Activated CD4-positive, alpha-beta T cell treated with anti-CD3 and anti-CD28 coated beads for 4 hours (primary cell): ENCODE measurements around the gene DLEC1.

Source experiments
- DNase-seq, 2 donors: peaks; one replicate each; pipeline ENCODE4 v3.0.0-alpha.2; 2020

Gene DLEC1, protein sequence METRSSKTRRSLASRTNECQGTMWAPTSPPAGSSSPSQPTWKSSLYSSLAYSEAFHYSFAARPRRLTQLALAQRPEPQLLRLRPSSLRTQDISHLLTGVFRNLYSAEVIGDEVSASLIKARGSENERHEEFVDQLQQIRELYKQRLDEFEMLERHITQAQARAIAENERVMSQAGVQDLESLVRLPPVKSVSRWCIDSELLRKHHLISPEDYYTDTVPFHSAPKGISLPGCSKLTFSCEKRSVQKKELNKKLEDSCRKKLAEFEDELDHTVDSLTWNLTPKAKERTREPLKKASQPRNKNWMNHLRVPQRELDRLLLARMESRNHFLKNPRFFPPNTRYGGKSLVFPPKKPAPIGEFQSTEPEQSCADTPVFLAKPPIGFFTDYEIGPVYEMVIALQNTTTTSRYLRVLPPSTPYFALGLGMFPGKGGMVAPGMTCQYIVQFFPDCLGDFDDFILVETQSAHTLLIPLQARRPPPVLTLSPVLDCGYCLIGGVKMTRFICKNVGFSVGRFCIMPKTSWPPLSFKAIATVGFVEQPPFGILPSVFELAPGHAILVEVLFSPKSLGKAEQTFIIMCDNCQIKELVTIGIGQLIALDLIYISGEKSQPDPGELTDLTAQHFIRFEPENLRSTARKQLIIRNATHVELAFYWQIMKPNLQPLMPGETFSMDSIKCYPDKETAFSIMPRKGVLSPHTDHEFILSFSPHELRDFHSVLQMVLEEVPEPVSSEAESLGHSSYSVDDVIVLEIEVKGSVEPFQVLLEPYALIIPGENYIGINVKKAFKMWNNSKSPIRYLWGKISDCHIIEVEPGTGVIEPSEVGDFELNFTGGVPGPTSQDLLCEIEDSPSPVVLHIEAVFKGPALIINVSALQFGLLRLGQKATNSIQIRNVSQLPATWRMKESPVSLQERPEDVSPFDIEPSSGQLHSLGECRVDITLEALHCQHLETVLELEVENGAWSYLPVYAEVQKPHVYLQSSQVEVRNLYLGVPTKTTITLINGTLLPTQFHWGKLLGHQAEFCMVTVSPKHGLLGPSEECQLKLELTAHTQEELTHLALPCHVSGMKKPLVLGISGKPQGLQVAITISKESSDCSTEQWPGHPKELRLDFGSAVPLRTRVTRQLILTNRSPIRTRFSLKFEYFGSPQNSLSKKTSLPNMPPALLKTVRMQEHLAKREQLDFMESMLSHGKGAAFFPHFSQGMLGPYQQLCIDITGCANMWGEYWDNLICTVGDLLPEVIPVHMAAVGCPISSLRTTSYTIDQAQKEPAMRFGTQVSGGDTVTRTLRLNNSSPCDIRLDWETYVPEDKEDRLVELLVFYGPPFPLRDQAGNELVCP (N-terminal part only)

DNA sequence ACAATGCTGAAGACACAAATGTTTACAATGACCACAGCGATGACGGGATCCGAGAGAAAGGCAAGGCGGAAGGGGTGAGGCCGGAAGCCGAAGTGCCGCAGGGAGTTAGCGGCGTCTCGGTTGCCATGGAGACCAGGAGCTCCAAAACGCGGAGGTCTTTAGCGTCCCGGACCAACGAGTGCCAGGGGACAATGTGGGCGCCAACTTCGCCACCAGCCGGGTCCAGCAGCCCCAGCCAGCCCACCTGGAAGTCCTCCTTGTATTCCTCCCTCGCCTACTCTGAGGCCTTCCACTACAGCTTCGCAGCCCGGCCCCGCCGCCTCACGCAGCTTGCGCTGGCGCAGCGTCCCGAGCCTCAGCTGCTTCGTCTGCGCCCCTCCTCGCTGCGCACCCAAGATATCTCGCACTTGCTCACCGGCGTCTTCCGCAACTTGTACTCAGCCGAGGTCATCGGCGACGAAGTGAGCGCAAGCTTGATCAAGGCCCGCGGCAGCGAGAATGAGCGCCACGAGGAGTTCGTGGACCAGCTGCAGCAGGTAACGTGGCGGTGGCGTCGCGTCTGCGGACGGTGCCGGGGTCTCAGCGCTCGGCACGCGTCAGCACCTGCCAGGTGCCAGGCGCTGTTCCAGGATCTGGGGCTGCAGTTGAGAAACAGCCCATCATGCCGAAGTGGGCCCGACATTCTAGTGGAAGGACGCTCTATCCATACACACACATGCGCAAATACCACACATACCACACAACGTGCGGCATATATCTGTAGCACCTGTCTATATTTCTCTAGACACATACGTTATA, at the start of gene DLEC1:
Gene DLEC1, plus strand, starts transcription at position 108 of the 798 bp plus-strand sequence. Its CDS starts 18 bp downstream, at position 126.
- peak; percentile 71 to 78 for DNase-seq

- no peak for DNase-seq
Observed at GRCh38 chr3:37989821-37990480, 49.1 kb upstream of the DLEC1 start.

GRCh38 chr3:37990527-37990926, 48.5 kb upstream of the DLEC1 start, which contains the start of gene VILL:
Gene VILL (plus strand): TSS chr3:37990786. CDS start chr3:37993673, 2,887 bp downstream.
- no peak for DNase-seq

DNA sequence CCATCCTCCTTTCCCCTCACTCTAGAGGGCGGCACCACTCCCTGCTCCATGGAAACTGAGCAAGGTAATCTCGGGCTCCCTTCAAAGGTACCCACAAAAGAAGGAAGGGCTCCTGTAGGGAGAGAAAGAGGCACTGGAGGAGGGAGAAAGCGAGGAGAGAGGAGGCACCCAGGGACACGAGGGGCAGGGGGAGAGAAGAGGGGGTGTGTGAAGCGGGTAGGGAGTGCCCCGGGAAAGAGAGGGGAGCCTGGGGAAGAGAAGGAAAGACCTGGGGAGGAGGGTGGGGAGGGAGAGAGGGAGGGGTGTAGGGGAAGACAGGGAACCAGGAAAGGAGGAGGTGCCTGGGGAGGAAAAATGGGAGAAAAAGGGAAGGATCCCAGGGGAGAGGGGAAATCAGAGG, 47.9 kb upstream of the DLEC1 start:
- DNase-seq = no peak

DNA sequence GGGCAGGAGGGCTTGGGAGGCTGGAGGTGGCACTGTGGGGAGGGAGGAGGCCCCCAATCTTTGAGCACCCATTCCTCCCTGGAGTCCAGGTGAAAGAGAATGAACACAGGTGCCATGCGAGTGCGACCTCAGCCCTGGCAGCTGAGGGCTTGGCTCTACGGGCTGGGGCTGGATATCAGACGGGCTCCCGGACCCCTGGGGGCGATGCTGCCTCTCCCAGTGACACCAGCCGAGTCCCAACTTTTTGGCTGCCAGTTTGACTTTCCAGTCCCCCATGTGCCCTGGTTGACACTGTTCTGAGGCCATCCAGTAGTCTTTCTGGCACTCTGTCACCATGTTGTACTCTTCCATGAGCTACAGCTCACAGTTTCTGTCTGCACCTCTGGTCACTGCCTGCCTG, 47.2 kb upstream of the DLEC1 start:
- DNase-seq = no peak

DNA sequence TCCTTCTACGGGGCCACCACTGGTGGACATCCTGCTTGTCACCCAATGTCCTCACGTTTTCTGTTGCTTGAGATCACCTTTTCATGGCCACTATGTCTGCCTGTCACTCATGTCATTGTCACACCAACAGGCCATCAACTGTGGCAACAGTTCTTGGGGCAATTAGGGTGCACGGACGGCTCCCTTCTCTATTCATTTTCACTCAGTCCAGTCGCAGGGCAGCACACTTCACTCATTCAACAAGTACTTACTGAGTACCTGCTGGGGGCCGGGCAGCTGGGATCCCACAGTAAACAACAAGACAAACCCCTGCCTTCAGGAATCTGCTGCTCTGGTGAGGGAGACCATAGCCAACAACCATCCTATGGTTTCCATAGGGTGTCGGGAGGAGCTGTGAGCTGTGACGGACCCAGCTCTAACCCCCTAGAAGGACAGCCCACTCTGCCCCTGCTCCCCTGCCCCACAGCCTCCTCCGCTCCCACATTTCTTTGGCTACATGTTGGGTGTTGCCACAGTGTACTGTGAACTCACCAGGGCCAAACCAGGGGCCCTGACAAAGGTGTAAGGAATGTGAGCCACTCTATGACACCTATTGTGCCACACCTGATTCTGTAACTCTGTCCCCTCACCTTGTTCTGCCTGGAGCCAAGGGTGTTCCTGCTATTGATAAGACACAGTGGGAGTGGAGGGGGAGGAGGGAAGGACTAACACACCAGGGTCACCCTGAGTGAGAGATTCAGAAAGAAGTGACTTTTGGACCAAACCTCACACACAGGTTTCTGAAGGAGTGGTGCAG, 46.5 kb upstream of the DLEC1 start:
- DNase-seq = no peak

- DNase-seq = no peak
Observed at GRCh38 chr3:37993067-37993455, 45.9 kb upstream of the DLEC1 start.

DNA sequence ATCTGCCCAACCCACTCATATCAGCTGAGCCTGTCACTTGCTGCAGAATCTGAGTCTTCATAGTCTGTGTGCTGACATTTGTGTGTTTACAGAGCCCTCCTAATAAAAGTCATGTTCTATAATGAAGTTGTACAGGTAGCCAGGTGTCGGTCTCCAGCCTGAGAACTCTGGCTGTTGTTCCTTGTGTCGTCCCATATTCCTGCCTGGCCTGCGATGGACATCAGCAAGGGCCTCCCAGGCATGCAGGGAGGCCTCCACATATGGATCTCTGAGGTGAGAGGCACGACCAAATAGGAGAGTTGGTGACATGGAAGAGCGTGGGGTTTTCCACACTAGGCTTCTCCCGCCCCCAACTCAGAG, 45.6 kb upstream of the DLEC1 start:
- no peak for DNase-seq

GRCh38 chr3:37993820-37994638, 45.0 kb upstream of the DLEC1 start:
- peak; percentile 44 to 58 for DNase-seq

GRCh38 chr3:37994639-37994972, 44.4 kb upstream of the DLEC1 start:
- DNase-seq = no peak

DNA sequence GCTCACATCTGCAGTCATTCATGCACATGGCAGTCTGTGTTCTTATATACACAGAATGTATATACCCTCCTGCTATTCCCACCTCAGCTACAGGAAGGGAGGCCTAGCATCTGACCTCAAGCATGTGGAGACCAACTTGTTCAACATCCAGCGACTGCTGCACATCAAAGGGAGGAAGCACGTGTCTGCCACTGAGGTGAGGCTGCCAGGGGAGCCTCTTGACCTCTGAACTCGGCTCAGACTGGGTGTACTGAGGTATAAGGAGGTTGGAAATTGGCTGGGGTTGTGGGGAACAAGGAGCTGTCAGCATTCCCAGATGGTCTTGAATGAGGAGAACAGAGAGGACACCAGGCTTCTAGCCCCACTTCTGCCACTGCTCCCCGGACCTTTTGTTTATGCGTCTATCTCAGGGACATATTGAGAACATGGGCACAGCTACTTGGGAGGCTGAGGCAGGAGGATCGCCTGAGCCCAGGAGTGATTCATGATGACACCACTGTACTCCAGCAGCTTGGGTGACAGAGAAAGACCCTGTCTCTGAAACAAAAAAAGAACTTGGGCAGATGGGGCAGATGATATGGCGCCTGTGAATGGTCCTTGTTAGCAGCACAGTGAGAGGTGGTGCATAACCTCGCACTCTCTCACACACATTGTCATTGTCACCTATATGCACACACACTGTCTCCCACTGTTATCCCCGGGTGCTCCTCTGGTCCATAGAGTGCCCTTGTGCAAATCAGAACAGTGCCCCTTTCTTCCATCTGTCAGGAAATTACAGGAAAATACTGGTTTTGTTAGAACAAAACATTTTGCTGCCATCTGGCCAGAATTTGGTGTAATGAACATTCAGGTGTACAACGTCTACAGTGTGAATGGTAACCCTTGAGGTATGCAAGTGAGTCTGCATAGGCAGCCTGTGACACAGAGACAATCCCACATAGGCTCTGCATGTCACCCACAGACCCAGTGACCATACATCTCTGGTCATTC, 43.1 kb upstream of the DLEC1 start:
- no peak for DNase-seq

- DNase-seq = peak; percentile 68 to 86
Observed at GRCh38 chr3:37996785-37997301, 42.2 kb upstream of the DLEC1 start.

GRCh38 chr3:37997342-37997741, 41.7 kb upstream of the DLEC1 start:
- DNase-seq = no peak

GRCh38 chr3:37997791-37998370, 41.1 kb upstream of the DLEC1 start:
- no peak for DNase-seq

- DNase-seq = no peak
Observed at GRCh38 chr3:37999836-38000235, 39.2 kb upstream of the DLEC1 start.

GRCh38 chr3:38000242-38000916, 38.6 kb upstream of the DLEC1 start:
- DNase-seq = no peak

GRCh38 chr3:38000965-38001455, 38.0 kb upstream of the DLEC1 start:
- no peak for DNase-seq
